HG03439 (cell line): ENCODE data around the gene PARL.
"Not testable (repeated sequence)": the region's sequence is repeated elsewhere in the genome, so short reads cannot be mapped to it uniquely, and the experiment has no call there.

Source experiments
- ATAC-seq: cut with Tn5 transposase; IDR thresholded peaks from one replicate; pipeline ENCODE4 v1.9.1; 2021; ENCODE audit warnings: mild to moderate bottlenecking, moderate library complexity; ENCODE audit not compliant: unreplicated experiment

The PARL gene

DNA sequence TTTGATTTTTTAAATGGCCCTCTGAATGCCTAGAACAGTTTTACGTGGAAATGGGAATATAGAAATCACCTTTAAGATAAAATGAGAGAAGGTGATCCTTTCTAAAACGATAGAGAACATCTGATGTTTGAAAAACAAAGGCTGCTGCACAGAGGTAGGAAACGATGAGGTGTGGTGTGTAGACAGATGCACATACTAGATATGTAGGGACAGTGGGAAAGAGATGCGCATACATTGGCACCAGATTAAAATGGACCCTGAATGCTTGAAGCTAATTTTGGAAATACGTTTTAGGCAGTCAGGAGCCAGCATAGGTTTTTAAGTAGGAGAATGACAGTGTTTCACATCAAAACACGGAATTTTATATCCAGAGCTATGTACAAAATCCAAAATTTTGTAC is 88.3 kb downstream of the PARL start:
- no peak for ATAC-seq

DNA sequence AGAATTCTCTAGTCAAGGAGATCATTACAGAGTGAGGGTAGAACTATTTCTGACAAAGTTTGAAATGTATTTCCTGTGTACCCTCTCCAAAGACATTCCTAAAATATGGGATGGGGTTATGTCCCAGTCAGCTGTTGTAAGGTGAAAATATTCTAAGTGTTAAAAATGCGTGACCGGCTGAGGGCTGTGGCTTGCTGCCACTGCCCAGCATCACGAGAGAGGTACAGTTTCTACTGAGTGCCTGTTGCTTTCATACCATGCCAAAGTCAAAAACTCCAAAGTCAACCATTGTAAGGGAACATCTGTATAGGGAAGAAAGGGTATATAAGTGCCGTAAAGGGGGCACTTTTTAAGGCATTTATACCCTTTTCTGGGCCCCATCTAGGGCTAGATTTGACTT is 90.2 kb downstream of the PARL start:
- ATAC-seq, result no peak

DNA sequence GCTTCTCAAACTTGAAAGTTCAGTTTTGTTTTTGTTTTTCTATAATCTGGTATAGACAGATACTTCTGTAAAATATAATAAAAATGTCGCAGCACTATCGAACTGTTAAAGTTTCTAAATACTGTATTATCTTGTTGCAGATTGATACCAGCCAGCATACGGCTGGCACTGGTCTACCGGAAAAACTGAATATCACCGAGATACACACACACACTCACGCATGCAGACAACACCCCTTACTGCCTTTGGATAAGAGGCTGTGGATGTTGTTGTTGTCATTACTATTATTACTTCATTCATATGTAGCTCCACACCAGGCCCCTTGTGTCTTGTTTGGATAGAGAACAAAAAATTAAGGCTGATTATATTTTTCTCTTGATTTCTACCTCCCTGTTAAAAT is 91.7 kb downstream of the PARL start:
- no peak for ATAC-seq

DNA sequence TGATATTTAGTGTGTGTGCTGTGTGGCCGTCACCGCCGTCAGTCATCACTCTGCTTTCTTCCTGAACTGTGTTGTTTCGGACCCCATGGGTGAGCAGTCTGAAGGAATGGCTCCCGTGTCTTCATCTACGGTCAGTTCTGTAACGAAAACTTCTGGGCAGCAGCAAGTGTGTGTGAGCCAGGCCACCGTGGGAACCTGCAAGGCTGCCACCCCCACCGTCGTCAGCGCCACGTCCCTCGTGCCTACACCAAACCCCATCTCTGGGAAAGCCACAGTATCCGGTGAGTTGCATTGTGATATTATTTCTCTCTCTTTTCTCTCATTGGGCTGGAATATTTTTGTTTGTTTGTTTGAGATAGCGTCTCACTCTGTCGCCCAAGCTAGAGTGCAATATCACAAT is 94.0 kb downstream of the PARL start:
- ATAC-seq, result no peak

DNA sequence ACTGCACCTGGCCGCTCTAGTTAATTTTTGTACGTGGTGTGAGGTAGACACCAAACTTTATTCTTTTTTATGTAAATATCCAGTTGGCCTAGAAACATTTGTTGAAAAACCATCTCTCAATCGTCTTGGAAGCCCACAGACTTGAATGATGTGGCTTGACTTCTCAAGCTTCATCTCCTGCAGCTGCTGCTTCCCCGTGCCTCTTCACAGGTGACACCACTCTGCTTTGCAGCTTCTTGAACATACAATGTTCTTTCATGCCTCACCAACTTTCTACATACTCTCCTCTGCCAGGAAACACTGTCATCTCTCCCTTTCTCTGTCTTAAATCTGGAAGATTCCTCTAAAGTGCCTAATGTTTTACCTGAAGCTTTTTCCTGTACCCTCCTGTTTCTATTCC is 94.9 kb downstream of the PARL start:
- ATAC-seq, result no peak

DNA sequence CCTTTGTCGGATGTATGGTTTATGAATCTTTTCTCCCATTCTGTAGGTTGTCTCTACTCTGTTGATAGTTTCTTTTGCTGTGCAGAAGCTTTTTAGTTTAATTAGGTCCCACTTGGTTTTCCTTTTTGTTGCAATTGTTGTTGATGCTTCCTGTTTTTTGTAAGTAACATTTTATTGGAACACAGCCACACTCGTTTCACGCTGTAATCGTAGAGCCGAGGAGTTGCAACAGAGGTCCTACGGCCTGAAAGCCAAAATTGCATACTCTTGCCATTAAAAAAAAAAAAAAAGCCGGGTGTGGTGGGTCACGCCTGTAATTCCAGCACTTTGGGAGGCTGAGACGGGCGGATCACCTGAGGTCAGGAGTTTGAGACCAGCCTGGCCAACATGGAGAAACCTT is 100.2 kb downstream of the PARL start:
- not testable (repeated sequence) for ATAC-seq

DNA sequence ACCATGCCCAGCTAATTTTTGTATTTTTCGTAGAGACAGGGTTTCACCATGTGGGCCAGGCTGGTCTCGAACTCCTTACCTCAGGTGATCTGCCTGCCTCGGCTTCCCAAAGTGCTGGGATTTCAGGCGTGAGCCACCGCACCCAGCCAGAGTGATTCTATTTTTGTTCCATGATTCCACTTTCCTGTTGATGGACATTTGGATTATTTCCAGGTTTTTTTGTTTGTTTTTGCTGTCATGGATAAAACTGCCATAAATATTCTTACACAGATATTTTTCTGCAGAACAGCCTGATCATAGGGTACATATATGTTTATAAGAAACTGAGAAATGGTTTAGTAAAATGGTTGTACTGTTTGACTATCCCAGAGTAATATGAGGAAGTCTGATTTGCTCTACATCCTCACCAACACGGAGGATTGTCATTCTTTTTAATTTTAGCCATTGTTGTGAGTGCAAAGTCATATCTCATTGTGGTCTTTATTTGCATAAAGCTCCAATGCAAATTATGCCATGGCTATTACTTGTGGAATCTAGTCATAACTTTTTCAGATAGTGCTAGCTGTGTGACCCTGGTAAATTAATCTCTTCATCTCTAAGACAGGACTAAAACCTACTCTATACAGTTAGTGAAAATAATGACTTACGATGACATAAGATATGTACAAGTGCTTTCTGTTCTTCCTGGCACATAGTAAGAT is 102.0 kb downstream of the PARL start:
- ATAC-seq, result no peak

DNA sequence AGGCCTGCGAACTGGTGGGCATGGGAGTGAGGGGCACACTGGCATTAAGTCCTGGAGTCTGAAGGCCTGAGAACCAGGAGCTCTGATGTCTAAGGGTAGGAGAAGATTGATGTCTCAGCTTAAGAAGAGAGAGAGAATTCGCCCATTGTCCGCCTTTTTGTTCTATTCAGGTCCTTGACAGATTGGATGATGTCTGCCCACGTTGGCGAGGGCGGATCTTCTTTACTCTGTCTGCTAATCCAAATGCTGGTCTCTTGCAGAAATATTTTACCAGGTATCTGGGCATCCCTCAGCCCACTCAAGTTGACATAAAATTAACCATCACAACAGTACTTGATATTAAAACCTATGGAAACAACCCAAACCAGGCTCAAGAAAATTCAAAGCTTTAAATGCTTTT is 103.4 kb downstream of the PARL start:
- ATAC-seq, result no peak

DNA sequence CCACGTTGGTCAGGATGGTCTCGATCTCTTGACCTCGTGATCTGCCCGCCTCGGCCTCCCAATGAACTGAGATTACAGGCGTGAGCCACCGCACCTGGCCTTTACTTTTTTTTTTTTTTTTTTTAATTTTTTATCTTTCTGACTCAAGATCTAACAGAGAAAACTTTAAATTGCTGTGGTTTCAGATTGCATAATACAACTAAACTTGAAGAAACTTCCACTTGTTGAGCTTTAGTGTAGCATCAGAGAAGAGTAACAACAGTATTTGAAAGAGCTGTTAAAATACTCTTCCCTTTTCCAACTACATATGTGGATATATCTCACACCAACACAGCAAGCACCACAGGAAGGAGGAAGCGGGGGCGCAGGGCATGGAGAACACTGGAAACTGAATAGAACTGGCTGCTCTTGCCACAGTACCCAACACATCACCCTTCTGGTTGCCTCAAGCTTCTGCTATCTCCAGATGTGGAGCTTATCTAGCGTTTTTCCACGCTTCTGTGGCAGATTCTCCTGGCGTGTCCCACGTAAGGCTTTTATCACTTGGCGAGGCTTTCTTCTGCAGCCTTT is 104.7 kb downstream of the PARL start:
- no peak for ATAC-seq
